HG03280 (cell line): ENCODE results near the gene ENO4.

ENCODE experiments used
- ATAC-seq: cut with Tn5 transposase; IDR thresholded peaks from one replicate; pipeline ENCODE4 v1.9.1; 2021; ENCODE audit warnings: mild to moderate bottlenecking, moderate library complexity; ENCODE audit not compliant: unreplicated experiment

ENO4 gene

GRCh38 chr10:116909307-116909706 is 60.0 kb downstream of the ENO4 start:
- ATAC-seq: no peak

- ATAC-seq: no peak
Observed at GRCh38 chr10:116910910-116911309, 61.6 kb downstream of the ENO4 start.

GRCh38 chr10:116912162-116912561 is 62.9 kb downstream of the ENO4 start:
- no peak for ATAC-seq

GRCh38 chr10:116913695-116914094 is 64.4 kb downstream of the ENO4 start:
- no peak for ATAC-seq

GRCh38 chr10:116915340-116915739 is 66.0 kb downstream of the ENO4 start:
- no peak for ATAC-seq

- ATAC-seq: no peak
Observed at GRCh38 chr10:116917481-116917880, 68.2 kb downstream of the ENO4 start.

GRCh38 chr10:116918583-116918982 is 69.3 kb downstream of the ENO4 start:
- ATAC-seq: no peak

GRCh38 chr10:116919164-116919563 is 69.9 kb downstream of the ENO4 start:
- ATAC-seq: no peak

- ATAC-seq: no peak
Observed at GRCh38 chr10:116919706-116920105, 70.4 kb downstream of the ENO4 start.

GRCh38 chr10:116925056-116925455 is 75.8 kb downstream of the ENO4 start:
- no peak for ATAC-seq

- no peak for ATAC-seq
Observed at GRCh38 chr10:116926426-116926825, 77.1 kb downstream of the ENO4 start.

- no peak for ATAC-seq
Observed at GRCh38 chr10:116931806-116932205, 82.5 kb downstream of the ENO4 start.
